CD4-positive, alpha-beta T cell (primary cell): ENCODE results near the gene DYRK1B. TPM values are rescaled to one million over a fixed set of nuclear protein-coding genes. Genes with fewer than 3 reads are reported as not detected.

Experiments used
- ATAC-seq: fragments of 200-7000 bp; cut with Tn5 transposase; one replicate; pipeline ENCODE4 v1.10.0; 2022; ENCODE audit warnings: mild to moderate bottlenecking; ENCODE audit not compliant: poor library complexity
- CTCF ChIA-PET: fragments of 350-600 bp; sonication (Branson Sonifier 250); formaldehyde crosslinking; loops from one replicate; lab custom pipeline; 2021; ENCODE audit warnings: antibody characterized with exemption, inconsistent platforms; lab: Charles Lee
- POLR2A ChIA-PET: fragments of 350-600 bp; sonication (Branson Sonifier 250); formaldehyde crosslinking; loops from one replicate; lab custom pipeline; 2021; ENCODE audit warnings: antibody characterized with exemption, inconsistent platforms; lab: Charles Lee
- DNase-seq, 14 experiments: peaks; one replicate each; pipeline ENCODE4 v3.0.0-alpha.2; 2013 to 2020; ENCODE audit warnings: mixed read lengths in 2 of 14
- H3K27ac ChIP-seq, 2 donors: one replicate each; pipeline versions ENCODE4 v1.5.1 to v1.7.0; 2013; ENCODE audit warnings: low read length in 2 of 2, low read depth in 1 of 2, mild to moderate bottlenecking in 1 of 2
- H3K27me3 ChIP-seq, 2 experiments: 1 replicate in 1 of 2; 2 replicates in 1 of 2; pipeline versions ENCODE4 v1.6.1 to v1.7.0; 2013; ENCODE audit warnings: low read length in 2 of 2, control low read depth in 1 of 2, mild to moderate bottlenecking in 1 of 2, moderate library complexity in 1 of 2; ENCODE audit not compliant: insufficient read depth in 2 of 2, control insufficient read depth in 1 of 2
- H3K36me3 ChIP-seq: one replicate; pipeline ENCODE4 v1.6.1; 2013; ENCODE audit warnings: low read length, control low read depth; ENCODE audit not compliant: insufficient read depth
- H3K4me1 ChIP-seq: one replicate; pipeline ENCODE4 v1.6.1; 2013; ENCODE audit warnings: low read length, control low read depth; ENCODE audit not compliant: insufficient read depth
- H3K4me3 ChIP-seq: one replicate; pipeline ENCODE4 v1.5.1; 2013; ENCODE audit warnings: mild to moderate bottlenecking, low read length, moderate library complexity
- H3K9me3 ChIP-seq, 2 experiments: 1 replicate in 1 of 2; 2 replicates in 1 of 2; pipeline versions ENCODE4 v1.6.1 to v1.7.0; 2013; ENCODE audit warnings: low read length in 2 of 2, mild to moderate bottlenecking in 2 of 2, control low read depth in 1 of 2, moderate library complexity in 1 of 2; ENCODE audit not compliant: control insufficient read depth in 1 of 2, insufficient read depth in 1 of 2
- H3K27ac Mint-ChIP-seq: one replicate; pipeline ENCODE4 v1.8.0; 2020; ENCODE audit warnings: mixed read lengths
- H3K27me3 Mint-ChIP-seq: one replicate; pipeline ENCODE4 v1.8.0; 2021; ENCODE audit warnings: mixed read lengths
- H3K36me3 Mint-ChIP-seq: one replicate; pipeline ENCODE4 v1.8.0; 2021; ENCODE audit warnings: low read depth, mixed read lengths
- H3K4me1 Mint-ChIP-seq: one replicate; pipeline ENCODE4 v1.8.0; 2021; ENCODE audit warnings: low read depth, mixed read lengths
- H3K4me3 Mint-ChIP-seq: one replicate; pipeline ENCODE4 v1.8.0; 2020; ENCODE audit warnings: mild to moderate bottlenecking, mixed read lengths
- H3K9me3 Mint-ChIP-seq: one replicate; pipeline ENCODE4 v1.8.0; 2020; ENCODE audit warnings: mixed read lengths
- CTCF ChIP-seq: fragments of 200-600 bp; IDR thresholded peaks from one replicate; pipeline ENCODE4 v1.8.0; 2022; ENCODE audit warnings: antibody characterized with exemption, mild to moderate bottlenecking
- intact Hi-C, 2 experiments: fragments of 100-400 bp; cut with DNase I in 1 of 2; cut with micrococcal nuclease in 1 of 2; formaldehyde crosslinking; loops; one replicate each; pipeline versions ENCODE4 v1.15.1 to v1.9.0; 2023 to 2025; cut with DNase I, micrococcal nuclease
- total RNA-seq, 174 experiments: library from RNA in 2 of 174; stranded (reverse) in 2 of 174; gene quantifications; one replicate each; pipeline ENCODE4 v1.2.3 and lab custom pipeline; 2021 to 2026

The DYRK1B gene
- total RNA-seq, 2 experiments from 2014 or later = 18.9 to 19.4 TPM

GRCh38 chr19:39838569-39838968 is 4.6 kb upstream of the DYRK1B start:
- no peak overlapping the region for H3K27ac ChIP-seq
- H3K4me3 ChIP-seq = no peak overlapping the region
- H3K36me3 ChIP-seq = peaks cover 59% of the 10 kb centered on the region
- no peak for ATAC-seq
- Mint-ChIP-seq H3K27me3 (no peaks in the 10 kb centered on the region), H3K4me1 (peaks cover 30% of the 10 kb centered on the region), H3K9me3 (no peaks in the 10 kb centered on the region), H3K4me3 (no peak overlapping the region), H3K36me3 (peaks cover 65% of the 10 kb centered on the region), H3K27ac (no peak overlapping the region)
- intact Hi-C loops = loop anchor here in 1 of 2 experiments (10.0 kb wide), 1 partner anchor 586 kb away; the partner anchor contains the start of gene SERTAD1
- no peak for DNase-seq
- H3K27me3 ChIP-seq = no peaks in the 10 kb centered on the region
- ChIA-PET CTCF (no interaction called here), POLR2A (no interaction called here)
- H3K4me1 ChIP-seq = peaks cover 21% of the 10 kb centered on the region
- H3K9me3 ChIP-seq = no peaks in the 10 kb centered on the region
- no peak for TF ChIP-seq CTCF

- ATAC-seq (no peak), DNase-seq (no peak)
- no peak overlapping the region for H3K4me3 ChIP-seq
- H3K27ac ChIP-seq = no peak overlapping the region
- Mint-ChIP-seq H3K4me3 (no peak overlapping the region), H3K27ac (no peak overlapping the region), H3K4me1 (peaks cover 28% of the 10 kb centered on the region), H3K36me3 (peaks cover 65% of the 10 kb centered on the region), H3K9me3 (no peaks in the 10 kb centered on the region), H3K27me3 (no peaks in the 10 kb centered on the region)
- ChIA-PET CTCF (no interaction called here), POLR2A (no interaction called here)
- no peaks in the 10 kb centered on the region for H3K9me3 ChIP-seq
- no peaks in the 10 kb centered on the region for H3K27me3 ChIP-seq
- TF ChIP-seq CTCF = no peak
- peaks cover 59% of the 10 kb centered on the region for H3K36me3 ChIP-seq
- intact Hi-C loops = loop anchor here in 1 of 2 experiments (10.0 kb wide), 1 partner anchor 587 kb away; the partner anchor contains the start of gene SERTAD1
- peaks cover 19% of the 10 kb centered on the region for H3K4me1 ChIP-seq
Observed at GRCh38 chr19:39837978-39838377, 4.0 kb upstream of the DYRK1B start.

GRCh38 chr19:39834287-39834841 is 402 bp upstream of the DYRK1B start:
- no peaks in the 10 kb centered on the region for H3K27me3 Mint-ChIP-seq
- no peak for TF ChIP-seq CTCF
- ChIA-PET POLR2A (interaction anchor here (0.6 to 1.7 kb wide), 12 partner anchors 9 to 608 kb away, joined by 3 to 44 read pairs (median 6); partner anchors contain the start of genes AKT2, FBL, MED29 and PAF1), CTCF (interaction anchor here (0.8 to 1.4 kb wide), 5 partner anchors 8 to 136 kb away, joined by 4 to 8 read pairs (median 4); partner anchors contain the start of genes FBL and PSMC4)
- Histone ChIP-seq H3K27ac (peak overlapping the region; percentile 30 to 96), H3K36me3 (peaks cover 73% of the 10 kb centered on the region), H3K4me3 (peak overlapping the region; percentile 88), H3K9me3 (no peaks in the 10 kb centered on the region), H3K27me3 (no peaks in the 10 kb centered on the region), H3K4me1 (peaks cover 29% of the 10 kb centered on the region)
- DNase-seq (no peak), ATAC-seq (no peak)
- H3K36me3 Mint-ChIP-seq = peaks cover 72% of the 10 kb centered on the region
- H3K4me3 Mint-ChIP-seq = peak overlapping the region; percentile 81
- peak overlapping the region; percentile 66 for H3K27ac Mint-ChIP-seq
- intact Hi-C loops = loop anchor here (1.0 to 10.0 kb wide), 4 partner anchors 12 to 590 kb away; partner anchors contain the start of genes FBL (in 2 of the 2), PSMC4 (in 1 of the 2), RPS16 (in 1 of the 2) and SERTAD1 (in 1 of the 2)
- no peaks in the 10 kb centered on the region for H3K9me3 Mint-ChIP-seq
- H3K4me1 Mint-ChIP-seq = peaks cover 22% of the 10 kb centered on the region
